ENCODE results near the gene PTPRQ.

PTPRQ gene

GRCh38 chr12:80708259-80708974 lies 264.4 kb downstream of the PTPRQ start:
- DNase-seq, result no peak

- DNase-seq, result no peak
Observed at GRCh38 chr12:80708975-80709328, 264.9 kb downstream of the PTPRQ start.

- no peak for DNase-seq
Observed at GRCh38 chr12:80709811-80710726, 266.0 kb downstream of the PTPRQ start.

GRCh38 chr12:80710727-80711449 lies 266.9 kb downstream of the PTPRQ start:
- DNase-seq, result no peak

- DNase-seq, result no peak
Observed at GRCh38 chr12:80711866-80712265, 267.8 kb downstream of the PTPRQ start.

- no peak for DNase-seq
Observed at GRCh38 chr12:80712866-80713265, 268.8 kb downstream of the PTPRQ start.

GRCh38 chr12:80713419-80713818 lies 269.4 kb downstream of the PTPRQ start:
- no peak for DNase-seq

- no peak for DNase-seq
Observed at GRCh38 chr12:80714055-80714454, 270.0 kb downstream of the PTPRQ start.

- no peak for DNase-seq
Observed at GRCh38 chr12:80714846-80715245, 270.8 kb downstream of the PTPRQ start.

GRCh38 chr12:80715713-80716249 lies 271.7 kb downstream of the PTPRQ start:
- DNase-seq, result no peak

GRCh38 chr12:80716696-80717469 lies 272.8 kb downstream of the PTPRQ start, which contains the start of gene MYF5:
Gene MYF5 (plus strand): TSS chr12:80716912. CDS start chr12:80717064, 152 bp downstream.
- no peak for DNase-seq

GRCh38 chr12:80717856-80718255 lies 273.8 kb downstream of the PTPRQ start:
- DNase-seq, result no peak

- no peak for DNase-seq
Observed at GRCh38 chr12:80720516-80720915, 276.5 kb downstream of the PTPRQ start.

GRCh38 chr12:80721326-80721725 lies 277.3 kb downstream of the PTPRQ start:
- no peak for DNase-seq
